SU-DHL-6 (cell line): ENCODE data around the gene IFI16.

Experiments
- EZH2phosphoT487 ChIP-seq: fragments of 200-600 bp; sonication (generic), shearing (Covaris generic); conservative IDR thresholded peaks from 2 replicates; pipeline ENCODE4 v1.6.1; 2018; ENCODE audit warnings: mild to moderate bottlenecking, antibody characterized with exemption, low read length, moderate library complexity, mixed read lengths
- TF ChIP-seq, protein P1 (sequence below): fragments of 200-600 bp; sonication (generic); IDR thresholded peaks from one replicate; pipeline ENCODE4 v1.5.1; 2017; ENCODE audit warnings: antibody characterized with exemption, mild to moderate bottlenecking, low read length, moderate library complexity; ENCODE audit not compliant: insufficient read depth, poor library complexity, severe bottlenecking

DNA sequence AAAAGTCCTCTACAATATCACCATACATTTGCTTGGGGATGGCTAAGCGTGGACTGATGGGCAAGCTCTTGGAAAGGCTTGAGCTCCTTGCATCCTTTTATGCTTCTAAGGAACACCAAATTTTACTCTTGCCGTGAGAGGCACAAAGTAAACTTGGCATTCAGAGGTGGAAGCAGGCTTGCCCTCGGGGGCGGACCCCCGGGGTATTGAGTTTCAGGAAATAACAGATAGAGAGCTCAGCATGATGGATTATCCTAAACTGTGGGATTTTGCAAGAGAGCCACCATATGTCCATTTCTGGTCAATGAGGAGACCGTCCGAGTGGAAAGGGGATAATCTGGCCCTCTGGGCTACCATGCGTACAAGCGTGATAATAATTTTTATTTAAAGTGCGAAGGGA, 14.0 kb downstream of the IFI16 start:
- TF ChIP-seq, protein P1, sequence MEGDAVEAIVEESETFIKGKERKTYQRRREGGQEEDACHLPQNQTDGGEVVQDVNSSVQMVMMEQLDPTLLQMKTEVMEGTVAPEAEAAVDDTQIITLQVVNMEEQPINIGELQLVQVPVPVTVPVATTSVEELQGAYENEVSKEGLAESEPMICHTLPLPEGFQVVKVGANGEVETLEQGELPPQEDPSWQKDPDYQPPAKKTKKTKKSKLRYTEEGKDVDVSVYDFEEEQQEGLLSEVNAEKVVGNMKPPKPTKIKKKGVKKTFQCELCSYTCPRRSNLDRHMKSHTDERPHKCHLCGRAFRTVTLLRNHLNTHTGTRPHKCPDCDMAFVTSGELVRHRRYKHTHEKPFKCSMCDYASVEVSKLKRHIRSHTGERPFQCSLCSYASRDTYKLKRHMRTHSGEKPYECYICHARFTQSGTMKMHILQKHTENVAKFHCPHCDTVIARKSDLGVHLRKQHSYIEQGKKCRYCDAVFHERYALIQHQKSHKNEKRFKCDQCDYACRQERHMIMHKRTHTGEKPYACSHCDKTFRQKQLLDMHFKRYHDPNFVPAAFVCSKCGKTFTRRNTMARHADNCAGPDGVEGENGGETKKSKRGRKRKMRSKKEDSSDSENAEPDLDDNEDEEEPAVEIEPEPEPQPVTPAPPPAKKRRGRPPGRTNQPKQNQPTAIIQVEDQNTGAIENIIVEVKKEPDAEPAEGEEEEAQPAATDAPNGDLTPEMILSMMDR, result no peak
- no peak for TF ChIP-seq EZH2phosphoT487
